Duodenal mucosa (tissue), 2 donors: ENCODE measurements around the gene KRT85.

Experiments
- H3K27ac ChIP-seq: one replicate; pipeline ENCODE4 v1.7.0; 2013; ENCODE audit warnings: low read depth, low read length
- H3K27me3 ChIP-seq, 2 donors: one replicate each; pipeline ENCODE4 v1.7.0; 2013; ENCODE audit warnings: low read length in 2 of 2, control low read depth in 1 of 2; ENCODE audit not compliant: insufficient read depth in 2 of 2, control insufficient read depth in 1 of 2
- H3K36me3 ChIP-seq, 2 donors: one replicate each; pipeline ENCODE4 v1.7.0; 2013; ENCODE audit warnings: low read length in 2 of 2, control low read depth in 1 of 2; ENCODE audit not compliant: insufficient read depth in 2 of 2, control insufficient read depth in 1 of 2
- H3K4me1 ChIP-seq, 2 donors: one replicate each; pipeline ENCODE4 v1.7.0; 2013; ENCODE audit warnings: low read length in 2 of 2, control low read depth in 1 of 2; ENCODE audit not compliant: insufficient read depth in 2 of 2, control insufficient read depth in 1 of 2
- H3K4me3 ChIP-seq, 2 donors: one replicate each; pipeline ENCODE4 v1.7.0; 2013; ENCODE audit warnings: low read length in 2 of 2, low read depth in 1 of 2
- H3K9ac ChIP-seq, 2 donors: one replicate each; pipeline ENCODE4 v1.7.0; 2013; ENCODE audit warnings: low read length in 2 of 2, low read depth in 1 of 2
- H3K9me3 ChIP-seq, 2 donors: one replicate each; pipeline ENCODE4 v1.7.0; 2013; ENCODE audit warnings: low read length in 2 of 2, control low read depth in 1 of 2; ENCODE audit not compliant: control insufficient read depth in 1 of 2

The KRT85 gene

GRCh38 chr12:52360106-52360662 is 7.1 kb downstream of the KRT85 start:
- no peak overlapping the region for H3K4me3 ChIP-seq
- H3K27me3 ChIP-seq: no peaks in the 10 kb centered on the region
- H3K9ac ChIP-seq: no peak overlapping the region
- H3K36me3 ChIP-seq: no peaks in the 10 kb centered on the region
- H3K27ac ChIP-seq: no peak overlapping the region
- H3K9me3 ChIP-seq: no peaks in the 10 kb centered on the region
- H3K4me1 ChIP-seq: no peaks in the 10 kb centered on the region

- Histone ChIP-seq H3K27ac (no peak overlapping the region), H3K9me3 (no peaks in the 10 kb centered on the region), H3K4me1 (no peaks in the 10 kb centered on the region), H3K27me3 (peaks cover 0 to 3% of the 10 kb centered on the region in 2 donors), H3K4me3 (no peak overlapping the region), H3K9ac (no peak overlapping the region), H3K36me3 (no peaks in the 10 kb centered on the region)
Measured at GRCh38 chr12:52359621-52360061, 7.6 kb downstream of the KRT85 start.

DNA sequence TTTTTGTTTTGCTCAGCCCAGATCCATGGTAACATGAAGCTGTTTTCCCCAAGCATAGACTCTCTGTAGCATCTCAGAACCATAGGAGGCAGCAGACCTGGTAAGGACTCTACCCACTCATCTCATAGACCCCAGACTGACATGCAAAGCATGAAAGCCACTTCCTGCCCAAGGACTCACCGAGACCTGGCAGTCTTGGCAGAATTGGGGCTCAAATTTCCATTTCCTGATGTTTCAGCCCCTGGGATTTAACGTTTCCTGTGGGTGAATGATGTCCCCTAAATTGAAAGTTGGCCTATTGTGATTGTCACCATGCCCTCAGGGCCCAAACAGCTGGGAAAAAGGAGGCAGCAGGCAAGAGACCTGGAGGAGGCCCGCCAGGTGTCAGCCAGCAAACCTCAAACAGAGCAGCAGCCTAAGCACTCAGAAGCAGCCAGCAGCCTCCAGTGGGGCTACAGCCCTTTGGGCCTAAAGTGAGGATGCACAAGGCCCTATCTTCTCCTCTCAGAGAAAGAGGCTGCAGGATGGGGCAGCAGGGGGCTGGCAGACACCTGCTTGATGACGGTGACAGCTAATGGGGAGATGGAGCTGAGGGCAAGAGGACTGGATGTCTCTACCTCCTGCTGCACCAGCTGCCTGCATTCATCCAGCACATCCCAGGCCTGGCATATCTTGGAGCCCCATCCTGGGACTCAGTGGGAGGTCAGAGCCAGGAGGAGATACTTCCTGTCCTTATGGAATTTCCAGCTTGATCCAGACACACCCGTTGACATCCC is 8.5 kb downstream of the KRT85 start:
- H3K27ac ChIP-seq: no peak overlapping the region
- H3K4me1 ChIP-seq: no peaks in the 10 kb centered on the region
- no peak overlapping the region for H3K4me3 ChIP-seq
- no peak overlapping the region for H3K9ac ChIP-seq
- peaks cover 0 to 4% of the 10 kb centered on the region in 2 donors for H3K27me3 ChIP-seq
- H3K9me3 ChIP-seq: no peaks in the 10 kb centered on the region
- H3K36me3 ChIP-seq: no peaks in the 10 kb centered on the region

- H3K27me3 ChIP-seq: peaks cover 0 to 4% of the 10 kb centered on the region in 2 donors
- no peak overlapping the region for H3K9ac ChIP-seq
- H3K36me3 ChIP-seq: no peaks in the 10 kb centered on the region
- H3K4me3 ChIP-seq: no peak overlapping the region
- H3K4me1 ChIP-seq: no peaks in the 10 kb centered on the region
- H3K27ac ChIP-seq: no peak overlapping the region
- no peaks in the 10 kb centered on the region for H3K9me3 ChIP-seq
Measured at GRCh38 chr12:52356762-52357580, 10.3 kb downstream of the KRT85 start.

DNA sequence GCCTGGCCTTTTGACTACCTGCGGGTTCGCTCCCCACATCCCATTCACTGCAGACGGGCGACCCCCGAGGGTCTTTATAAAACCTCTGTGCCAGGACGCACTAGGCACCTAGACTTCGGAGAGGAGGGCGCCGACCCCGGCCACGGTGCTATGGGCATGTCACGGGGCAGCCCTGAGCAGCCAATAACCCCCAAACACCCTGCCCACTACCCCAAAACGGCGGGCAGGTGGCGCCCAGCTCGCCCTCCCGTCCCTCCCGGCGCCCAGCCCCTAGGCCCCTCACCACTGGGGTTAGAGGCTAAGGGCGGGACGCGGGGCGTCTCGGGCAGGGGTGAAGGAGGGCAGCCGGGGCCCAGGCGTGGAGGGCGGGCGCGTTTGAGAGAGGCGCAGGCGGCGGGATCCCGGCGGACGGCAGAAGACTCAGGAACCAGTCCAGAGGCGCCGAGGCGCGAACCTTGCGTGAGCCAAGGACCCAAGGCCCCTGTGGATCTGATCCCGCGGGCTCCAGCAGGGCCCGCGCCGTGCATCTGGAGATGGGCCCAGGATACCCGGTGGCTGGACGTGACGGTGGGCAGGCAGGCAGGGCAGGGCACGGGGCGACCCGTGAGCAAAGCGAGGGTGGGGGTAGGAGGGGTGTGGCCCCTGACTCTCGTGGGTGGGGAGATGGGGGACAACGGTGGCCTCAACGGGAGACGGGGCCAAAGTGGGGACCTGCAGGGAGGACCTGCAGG is 11.1 kb downstream of the KRT85 start:
- Histone ChIP-seq H3K27me3 (peaks cover 0 to 4% of the 10 kb centered on the region in 2 donors), H3K36me3 (no peaks in the 10 kb centered on the region), H3K4me1 (no peaks in the 10 kb centered on the region), H3K4me3 (no peak overlapping the region), H3K27ac (no peak overlapping the region), H3K9ac (no peak overlapping the region), H3K9me3 (no peaks in the 10 kb centered on the region)

DNA sequence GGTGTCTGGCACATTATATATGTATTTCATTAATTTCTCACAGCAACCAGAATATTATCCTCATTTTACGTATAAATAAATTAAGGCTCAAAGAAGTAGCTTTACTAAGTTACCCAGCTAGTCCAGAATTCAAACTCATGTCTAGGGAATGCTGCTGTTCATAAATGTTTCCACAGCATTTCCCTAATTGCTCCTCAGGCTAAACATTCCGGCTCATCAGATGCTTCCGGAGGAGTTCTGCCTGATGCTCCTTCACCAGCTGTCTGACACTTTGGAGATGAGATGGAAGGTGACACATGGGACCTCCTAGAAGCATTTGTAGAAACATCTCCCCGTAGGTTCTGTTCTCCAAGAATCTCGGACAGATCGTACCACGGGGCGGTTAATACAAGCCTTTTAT is 12.1 kb downstream of the KRT85 start:
- no peaks in the 10 kb centered on the region for H3K36me3 ChIP-seq
- H3K9me3 ChIP-seq: no peaks in the 10 kb centered on the region
- H3K4me1 ChIP-seq: no peaks in the 10 kb centered on the region
- peaks cover 0 to 4% of the 10 kb centered on the region in 2 donors for H3K27me3 ChIP-seq
- H3K27ac ChIP-seq: no peak overlapping the region
- no peak overlapping the region for H3K9ac ChIP-seq
- no peak overlapping the region for H3K4me3 ChIP-seq

DNA sequence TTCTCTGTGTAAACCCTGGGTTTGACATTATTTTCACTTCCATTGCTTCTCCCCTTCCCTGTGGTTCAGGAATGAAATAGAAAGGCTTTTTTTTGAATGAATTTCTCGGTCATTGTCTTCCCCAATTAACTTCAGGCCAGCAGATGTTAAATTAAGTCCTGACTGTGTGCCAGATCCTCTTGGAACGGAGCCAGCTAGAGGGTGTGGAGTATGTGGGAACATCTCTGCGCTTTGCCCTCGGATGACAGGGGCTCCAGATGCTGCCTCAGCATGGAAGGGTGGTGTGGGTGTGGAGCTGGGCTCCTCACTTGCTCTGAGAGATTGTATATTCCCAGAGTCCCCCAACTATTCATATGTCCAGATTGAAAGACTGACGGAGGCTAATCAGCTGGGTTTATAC is 13.1 kb downstream of the KRT85 start:
- no peaks in the 10 kb centered on the region for H3K9me3 ChIP-seq
- H3K36me3 ChIP-seq: no peaks in the 10 kb centered on the region
- H3K27ac ChIP-seq: no peak overlapping the region
- no peak overlapping the region for H3K4me3 ChIP-seq
- peaks cover 0 to 4% of the 10 kb centered on the region in 2 donors for H3K27me3 ChIP-seq
- H3K9ac ChIP-seq: no peak overlapping the region
- H3K4me1 ChIP-seq: no peaks in the 10 kb centered on the region

DNA sequence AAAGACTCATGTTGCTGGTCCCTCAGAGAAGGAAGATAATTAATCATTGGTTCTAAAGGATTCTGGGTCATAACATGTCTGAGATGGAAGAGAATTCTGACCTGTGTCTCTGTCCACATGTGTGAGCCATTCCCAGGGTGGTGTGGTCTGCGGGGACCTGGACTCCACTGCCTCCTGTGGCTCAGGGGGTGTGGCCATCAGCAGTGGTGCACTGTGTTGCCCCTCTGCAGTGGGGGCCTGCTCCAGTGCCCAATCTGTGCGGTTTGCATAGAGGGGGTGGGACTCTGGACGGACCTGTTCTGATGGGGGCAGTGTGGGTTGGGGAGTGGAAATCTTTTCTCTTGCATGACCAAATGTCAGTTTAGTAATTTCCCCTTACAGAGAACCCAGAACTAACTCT is 13.5 kb downstream of the KRT85 start:
- no peak overlapping the region for H3K27ac ChIP-seq
- no peak overlapping the region for H3K9ac ChIP-seq
- H3K4me3 ChIP-seq: no peak overlapping the region
- H3K4me1 ChIP-seq: no peaks in the 10 kb centered on the region
- peaks cover 0 to 4% of the 10 kb centered on the region in 2 donors for H3K27me3 ChIP-seq
- no peaks in the 10 kb centered on the region for H3K9me3 ChIP-seq
- no peaks in the 10 kb centered on the region for H3K36me3 ChIP-seq

GRCh38 chr12:52352951-52353350 is 14.3 kb downstream of the KRT85 start:
- H3K9me3 ChIP-seq: no peaks in the 10 kb centered on the region
- H3K36me3 ChIP-seq: no peaks in the 10 kb centered on the region
- no peak overlapping the region for H3K9ac ChIP-seq
- H3K27ac ChIP-seq: no peak overlapping the region
- H3K4me3 ChIP-seq: no peak overlapping the region
- peaks cover 0 to 5% of the 10 kb centered on the region in 2 donors for H3K4me1 ChIP-seq
- H3K27me3 ChIP-seq: peaks cover 0 to 4% of the 10 kb centered on the region in 2 donors
